Measurements from ENCODE around the gene TSPAN9. TPM values are rescaled to one million over a fixed set of nuclear protein-coding genes. Genes with fewer than 3 reads are reported as not detected.

Gene TSPAN9
- total RNA-seq, 1 donor from 2014 or later, result 20.5 TPM

- no peak for DNase-seq (ENCODE audit: low read depth)
- no peak for TF ChIP-seq CTCF (conservative IDR thresholded peaks at IDR 0.05; ENCODE audit: low read depth, low read length)
These were observed 190.5 kb downstream of the TSPAN9 start for GRCh38 chr12:3267690-3268089.

GRCh38 chr12:3269594-3269993, 192.4 kb downstream of the TSPAN9 start:
- no peak overlapping the region for H3K4me3 ChIP-seq (ENCODE audit: low read depth, low read length)
- no peak for TF ChIP-seq CTCF (conservative IDR thresholded peaks at IDR 0.05; ENCODE audit: low read depth, low read length)
- DNase-seq (ENCODE audit: low read depth), result no peak

More at GRCh38 chr12:3267690-3268089, 190.5 kb downstream of the TSPAN9 start:
- H3K4me3 ChIP-seq (ENCODE audit: low read depth, low read length), result no peak overlapping the region

GRCh38 chr12:3271146-3271545, 194.0 kb downstream of the TSPAN9 start:
- no peak for TF ChIP-seq CTCF (conservative IDR thresholded peaks at IDR 0.05; ENCODE audit: low read depth, low read length)
- no peak for DNase-seq (ENCODE audit: low read depth)
- no peak overlapping the region for H3K4me3 ChIP-seq (ENCODE audit: low read depth, low read length)

GRCh38 chr12:3271639-3272038, 194.5 kb downstream of the TSPAN9 start:
- TF ChIP-seq CTCF (conservative IDR thresholded peaks at IDR 0.05; ENCODE audit: low read depth, low read length), result no peak
- DNase-seq (ENCODE audit: low read depth), result no peak
- H3K4me3 ChIP-seq (ENCODE audit: low read depth, low read length), result no peak overlapping the region

- no peak for DNase-seq (ENCODE audit: low read depth)
These were observed 195.8 kb downstream of the TSPAN9 start for GRCh38 chr12:3272958-3273357.

GRCh38 chr12:3273409-3273853, 196.3 kb downstream of the TSPAN9 start:
- no peak for TF ChIP-seq CTCF (conservative IDR thresholded peaks at IDR 0.05; ENCODE audit: low read depth, low read length)
- no peak overlapping the region for H3K4me3 ChIP-seq (ENCODE audit: low read depth, low read length)
- DNase-seq (ENCODE audit: low read depth), result no peak

More at GRCh38 chr12:3272958-3273357, 195.8 kb downstream of the TSPAN9 start:
- no peak overlapping the region for H3K4me3 ChIP-seq (ENCODE audit: low read depth, low read length)
- no peak for TF ChIP-seq CTCF (conservative IDR thresholded peaks at IDR 0.05; ENCODE audit: low read depth, low read length)

- no peak for TF ChIP-seq CTCF (conservative IDR thresholded peaks at IDR 0.05; ENCODE audit: low read depth, low read length)
- H3K4me3 ChIP-seq (ENCODE audit: low read depth, low read length), result no peak overlapping the region
- DNase-seq (ENCODE audit: low read depth), result no peak
These were observed 197.5 kb downstream of the TSPAN9 start for GRCh38 chr12:3274664-3275063.
